IMR-90 (cell line): ENCODE data around the gene LRRC47. TPM values are rescaled to one million over a fixed set of nuclear protein-coding genes. Genes with fewer than 3 reads are reported as not detected.
A peak's percentile ranks its signal among the peaks of the same experiment; 100 is the strongest.

Source experiments
- ATAC-seq: fragments of 200-7000 bp; cut with Tn5 transposase; 2 replicates; pipeline ENCODE4 v1.9.1; 2020; ENCODE audit warnings: low read depth, mild to moderate bottlenecking, moderate library complexity
- BruUV-seq: library from RNA; stranded (reverse); fragments of 400-500 nt; replicated peaks from 2 replicates; lab custom pipeline; 2021; lab: Mats Ljungman, UMichigan
- CTCF ChIA-PET: fragments of 300-600 bp; formaldehyde crosslinking; extraction: SDS; loops from one replicate; lab custom pipeline; 2021; ENCODE audit warnings: antibody characterized with exemption; lab: Yijun Ruan, JAX
- POLR2A ChIA-PET: fragments of 300-600 bp; sonication (Branson Sonifier 250); formaldehyde crosslinking; loops from one replicate; lab custom pipeline; 2022; ENCODE audit warnings: antibody characterized with exemption; ENCODE audit not compliant: unreplicated experiment; lab: Charles Lee
- DNase-seq: peaks from one replicate; pipeline ENCODE4 v3.0.0; 2013
- H2AFZ ChIP-seq: replicated peaks from 2 replicates; pipeline ENCODE3; 2013; ENCODE audit warnings: low read length, mild to moderate bottlenecking; ENCODE audit not compliant: poor library complexity
- H2AK5ac ChIP-seq: 2 replicates; pipeline ENCODE4 v1.6.1; 2013; ENCODE audit warnings: low read depth, low read length, inconsistent platforms
- H2AK9ac ChIP-seq: replicated peaks from 2 replicates; pipeline ENCODE3; 2013; ENCODE audit warnings: mild to moderate bottlenecking, low read depth, low read length, moderate library complexity; ENCODE audit not compliant: poor library complexity
- H2BK120ac ChIP-seq: 2 replicates; pipeline ENCODE4 v1.6.1; 2013; ENCODE audit warnings: low read depth, low read length, inconsistent platforms
- H2BK15ac ChIP-seq: 3 replicates; pipeline ENCODE4 v1.6.1; 2013; ENCODE audit warnings: low read depth, low read length, inconsistent platforms
- H2BK20ac ChIP-seq: 2 replicates; pipeline ENCODE4 v1.6.1; 2013; ENCODE audit warnings: low read depth, mild to moderate bottlenecking, inconsistent platforms, low read length, moderate library complexity
- H2BK5ac ChIP-seq: 2 replicates; pipeline ENCODE4 v1.6.1; 2013; ENCODE audit warnings: mild to moderate bottlenecking, low read depth, low read length, inconsistent platforms; ENCODE audit not compliant: poor library complexity, severe bottlenecking
- H3K14ac ChIP-seq: replicated peaks from 2 replicates; pipeline ENCODE4 v1.6.1; 2013; ENCODE audit warnings: low read depth, low read length, inconsistent platforms
- H3K18ac ChIP-seq: 2 replicates; pipeline ENCODE4 v1.6.1; 2013; ENCODE audit warnings: low read depth, low read length, control low read depth
- H3K23ac ChIP-seq: 2 replicates; pipeline ENCODE4 v1.6.1; 2013; ENCODE audit warnings: low read depth, low read length, inconsistent platforms
- H3K27ac ChIP-seq: 2 replicates; pipeline ENCODE4 v1.5.1; 2013; ENCODE audit warnings: mild to moderate bottlenecking, control low read depth, low read length; ENCODE audit not compliant: insufficient read depth
- H3K27me3 ChIP-seq: 2 replicates; pipeline ENCODE4 v1.6.1; 2013; ENCODE audit warnings: low read length; ENCODE audit not compliant: control insufficient read depth, insufficient read depth
- H3K36me3 ChIP-seq: 2 replicates; pipeline ENCODE4 v1.6.1; 2013; ENCODE audit warnings: low read length, mixed read lengths; ENCODE audit not compliant: control insufficient read depth, insufficient read depth
- H3K4ac ChIP-seq: 2 replicates; pipeline ENCODE4 v1.6.1; 2013; ENCODE audit warnings: low read depth, low read length, inconsistent platforms
- H3K4me1 ChIP-seq: 2 replicates; pipeline ENCODE4 v1.6.1; 2013; ENCODE audit warnings: low read length, mixed read lengths; ENCODE audit not compliant: control insufficient read depth, insufficient read depth
- H3K4me2 ChIP-seq: 2 replicates; pipeline ENCODE4 v1.6.1; 2013; ENCODE audit warnings: low read depth, mild to moderate bottlenecking, control low read depth, low read length, moderate library complexity
- H3K4me3 ChIP-seq: 2 replicates; pipeline ENCODE4 v1.5.1; 2013; ENCODE audit warnings: low read depth, mild to moderate bottlenecking, control low read depth, low read length, moderate library complexity; ENCODE audit not compliant: insufficient read depth
- H3K56ac ChIP-seq: 2 replicates; pipeline ENCODE4 v1.6.1; 2013; ENCODE audit warnings: low read length, inconsistent platforms; ENCODE audit not compliant: insufficient read depth; ENCODE audit errors: extremely low read depth
- H3K79me1 ChIP-seq, 2 experiments: 2 replicates each; pipeline ENCODE4 v1.6.1; 2013; ENCODE audit warnings: low read length in 2 of 2, inconsistent platforms in 1 of 2, low read depth in 1 of 2
- H3K9ac ChIP-seq: 2 replicates; pipeline ENCODE4 v1.6.1; 2013; ENCODE audit warnings: low read depth, low read length, control low read depth
- H3K9me1 ChIP-seq: 2 replicates; pipeline ENCODE4 v1.6.1; 2013; ENCODE audit warnings: low read length, inconsistent platforms; ENCODE audit not compliant: insufficient read depth
- H3K9me3 ChIP-seq: 2 replicates; pipeline ENCODE4 v1.6.1; 2013; ENCODE audit warnings: low read length; ENCODE audit not compliant: control insufficient read depth, insufficient read depth
- H4K20me1 ChIP-seq: 2 replicates; pipeline ENCODE4 v1.6.1; 2013; ENCODE audit warnings: low read length, inconsistent platforms; ENCODE audit not compliant: insufficient read depth
- H4K5ac ChIP-seq: 2 replicates; pipeline ENCODE4 v1.6.1; 2013; ENCODE audit warnings: mild to moderate bottlenecking, low read depth, low read length, control low read depth
- H4K8ac ChIP-seq, 2 experiments: 2 replicates each; pipeline ENCODE4 v1.6.1; 2013; ENCODE audit warnings: low read depth in 2 of 2, low read length in 2 of 2, control low read depth in 1 of 2, inconsistent platforms in 1 of 2
- H4K91ac ChIP-seq: 2 replicates; pipeline ENCODE4 v1.6.1; 2013; ENCODE audit warnings: low read depth, low read length, inconsistent platforms; ENCODE audit not compliant: insufficient read depth
- BHLHE40 ChIP-seq: fragments of 150-350 bp; IDR thresholded peaks from 2 replicates; pipeline ENCODE4 v1.6.1; 2016; ENCODE audit warnings: mild to moderate bottlenecking, low read depth, low read length
- CHD1 ChIP-seq: IDR thresholded peaks from 2 replicates; pipeline ENCODE4 v1.6.1; 2012; ENCODE audit warnings: low read depth, low read length, improper control_type of control experiment
- FOS ChIP-seq: fragments of 150-350 bp; IDR thresholded peaks from 2 replicates; pipeline ENCODE4 v1.6.1; 2016; ENCODE audit warnings: low read depth, low read length
- MAZ ChIP-seq: IDR thresholded peaks from 2 replicates; pipeline ENCODE4 v1.6.1; 2012; ENCODE audit warnings: low read depth, mild to moderate bottlenecking, low read length, improper control_type of control experiment, moderate library complexity, borderline replicate concordance
- POLR2A ChIP-seq: IDR thresholded peaks from 2 replicates; pipeline ENCODE4 v1.6.1; 2012; ENCODE audit warnings: mild to moderate bottlenecking, low read depth, low read length
- RAD21 ChIP-seq: IDR thresholded peaks from 2 replicates; pipeline ENCODE4 v1.6.1; 2012; ENCODE audit warnings: low read length, improper control_type of control experiment
- RFX5 ChIP-seq: IDR thresholded peaks from 2 replicates; pipeline ENCODE4 v1.8.0; 2012; ENCODE audit warnings: low read depth, mild to moderate bottlenecking, low read length, moderate library complexity
- WGBS, 2 experiments: methylation state at CpG; one replicate each; pipeline versions ENCODE4 v1.1.5 to v1.1.7; 2013; ENCODE audit warnings: missing lambda C conversion rate in 2 of 2; ENCODE audit not compliant: insufficient read length in 1 of 2; ENCODE audit errors: extremely low coverage in 2 of 2; 5-methylcytosine and 5-hydroxymethylcytosine counted together
- dilution Hi-C: fragments of 300-500 bp; cut with HindIII; formaldehyde crosslinking; loops from one replicate; pipeline ENCODE4 v1.14.3; 2018; ENCODE audit warnings: low sequenced_read_pairs; ENCODE audit not compliant: unreplicated experiment
- in situ Hi-C: fragments of 300-500 bp; cut with MboI; formaldehyde crosslinking; loops from 3 replicates; pipeline ENCODE4 v1.14.3; 2019; ENCODE audit warnings: low sequenced_read_pairs, inconsistent platforms, mixed read lengths
- intact Hi-C: fragments of 100-400 bp; cut with micrococcal nuclease; formaldehyde crosslinking; loops from 2 replicates; pipeline ENCODE4 v1.10.0; 2022
- polyA plus RNA-seq, 3 experiments: library from polyadenylated mRNA; depleted of rRNA; stranded (reverse); fragments of >200 nt; gene quantifications; 2 replicates each; pipeline ENCODE4 v1.2.3, GENCODE V29; 2012; ENCODE audit warnings: low replicate concordance in 1 of 3
- total RNA-seq: library from RNA; depleted of rRNA; stranded (reverse); fragments of >200 nt; gene quantifications from 2 replicates; pipeline ENCODE4 v1.2.3, GENCODE V29; 2012

LRRC47 gene
- total and polyA plus RNA-seq, 2 of the 4 experiments (the other 2 are of a cell fraction), result 15.2 to 19.7 TPM

DNA sequence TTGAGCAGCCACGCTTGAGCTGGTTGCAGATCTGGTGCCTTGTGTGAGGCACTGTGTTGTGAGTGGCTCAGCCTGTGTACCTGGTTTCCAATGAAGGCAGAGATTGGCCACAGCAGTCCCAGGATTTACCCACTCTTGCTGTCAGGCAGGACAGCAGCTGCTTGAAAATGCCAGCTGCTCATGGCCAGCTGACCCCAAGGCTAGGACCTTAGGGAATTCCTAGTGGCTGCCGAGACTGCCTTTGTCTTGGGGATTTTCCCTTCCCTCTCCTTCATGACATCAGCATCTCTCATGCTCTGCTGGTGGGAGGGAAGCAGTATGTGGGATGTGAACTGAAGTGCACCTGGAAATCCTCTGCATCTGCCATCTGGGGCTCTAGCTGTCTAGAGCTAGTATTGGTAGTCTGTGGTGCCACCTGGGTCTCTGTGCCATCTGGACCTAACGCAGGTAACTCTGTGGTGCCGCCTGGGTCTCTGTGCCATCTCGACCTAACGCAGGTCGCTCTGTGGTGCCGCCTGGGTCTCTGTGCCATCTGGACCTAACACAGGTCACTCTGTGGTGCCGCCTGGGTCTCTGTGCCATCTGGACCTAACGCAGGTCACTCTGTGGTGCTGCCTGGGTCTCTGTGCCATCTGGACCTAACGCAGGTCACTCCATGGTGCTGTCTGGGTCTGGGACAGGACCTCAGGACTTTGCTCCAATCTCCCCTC, 3.8 kb upstream of the LRRC47 start (continued):
- no peak for TF ChIP-seq BHLHE40

DNA sequence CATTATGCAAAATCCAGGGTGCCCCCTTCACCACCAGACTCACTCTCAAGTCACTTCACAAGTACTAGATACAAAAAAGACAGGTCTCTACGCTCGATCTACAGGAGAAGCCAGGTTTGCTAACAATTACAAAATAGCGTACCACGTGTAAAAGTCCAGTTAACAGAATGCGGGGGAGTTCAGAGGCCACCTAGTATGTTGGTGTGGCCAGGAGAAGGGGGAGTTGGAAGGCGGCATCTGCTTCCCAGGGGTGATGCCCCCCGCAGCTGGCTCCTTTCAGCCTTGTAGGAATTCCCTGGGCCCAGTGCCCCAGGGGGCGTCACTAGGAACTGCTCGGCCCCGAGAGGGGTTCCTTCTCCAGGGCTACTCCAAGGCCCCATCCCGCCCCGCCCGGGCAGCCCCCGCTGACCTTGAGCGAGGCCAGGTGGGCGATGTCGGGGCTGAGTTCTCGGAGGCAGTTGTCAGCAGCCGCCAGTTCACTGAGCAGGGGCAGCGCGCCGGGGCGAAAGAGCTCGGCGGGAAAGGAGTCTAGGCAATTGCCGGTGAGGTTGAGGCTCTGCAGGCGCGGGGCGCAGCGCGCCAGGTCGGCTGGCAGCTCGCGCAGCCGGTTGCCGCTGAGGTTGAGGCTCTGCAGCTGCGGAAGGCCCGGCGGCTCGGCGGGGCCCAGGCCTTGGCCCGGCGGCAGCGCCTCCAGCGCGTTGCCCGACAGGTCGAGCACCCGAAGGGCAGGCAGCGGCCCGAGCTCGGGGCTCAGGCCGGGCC, 664 bp downstream of the LRRC47 start:
- Histone ChIP-seq H4K8ac (no peak overlapping the region), H3K27me3 (no peaks in the 10 kb centered on the region), H2BK15ac (no peak overlapping the region), H3K4me1 (peaks cover 7% of the 10 kb centered on the region; the same call in 1 of the 2 replicates), H2BK120ac (no peak overlapping the region), H3K14ac (no peak overlapping the region), H3K4me3 (peak overlapping the region; percentile 71), H3K18ac (no peak overlapping the region), H2AFZ (peak overlapping the region; percentile 97), H3K4me2 (peak overlapping the region; percentile 98), H2AK5ac (no peak overlapping the region; the same call in 1 of the 2 replicates), H3K27ac (peak overlapping the region; percentile 58; the same call in 1 of the 2 replicates), H4K91ac (no peak overlapping the region), H3K4ac (peak overlapping the region; percentile 32; the same call in 1 of the 2 replicates), H3K56ac (no peak overlapping the region), H3K79me1 (peaks cover 8 to 39% of the 10 kb centered on the region in 2 experiments; a peak in 3 of 4 replicates), H3K36me3 (peaks cover 11% of the 10 kb centered on the region), H3K23ac (no peak overlapping the region), H3K9me1 (peaks cover 4% of the 10 kb centered on the region; the same call in 1 of the 2 replicates), H2BK20ac (no peak overlapping the region), H3K9me3 (no peaks in the 10 kb centered on the region), H2BK5ac (no peak overlapping the region), H3K9ac (peak overlapping the region; percentile 87), H2AK9ac (peak overlapping the region; percentile 93), H4K20me1 (peaks cover 38% of the 10 kb centered on the region), H4K5ac (peak overlapping the region; percentile 71; the same call in 1 of the 2 replicates)
- WGBS, 2 experiments, result 2% methylated on average over 28 of the region's 53 CpGs; no CpG with 5 or more reads in 1 of the 2 experiments
- CTCF ChIA-PET, result interaction anchor here (0.7 kb wide), 1 partner anchor 73 kb away, joined by 4 read pairs; no protein-coding TSS in a partner anchor
- in situ Hi-C loops (no loop called here), dilution Hi-C loops (no loop called here), intact Hi-C loops (no loop called here)
- no TSS peak for BruUV-seq
- ATAC-seq (peak; percentile 33), DNase-seq (no peak)
- POLR2A ChIA-PET, result no interaction called here
- TF ChIP-seq POLR2A (no peak), CHD1 (no peak), RAD21 (no peak), FOS (no peak), MAZ (no peak), RFX5 (no peak)
